Testis (tissue), 2 donors: ENCODE results near the gene RGL4.

Experiments used
- CTCF ChIP-seq, 3 experiments: fragments of 450-650 bp in 2 of 3; fragments of 200-600 bp in 1 of 3; sonication (generic) in 1 of 3; IDR thresholded peaks; one replicate each; pipeline ENCODE4 v1.5.1; 2016 to 2019; ENCODE audit warnings: antibody characterized with exemption in 3 of 3, mild to moderate bottlenecking in 2 of 3, moderate library complexity in 1 of 3
- POLR2A ChIP-seq: fragments of 450-650 bp; IDR thresholded peaks from one replicate; pipeline ENCODE4 v1.6.1; 2017; ENCODE audit warnings: antibody characterized with exemption, mild to moderate bottlenecking, moderate library complexity

- TF ChIP-seq CTCF (IDR thresholded peaks at IDR 0.05) (no peak), POLR2A (no peak)
Measured at GRCh38 chr22:23686416-23687024, 4.3 kb upstream of the RGL4 start.
